Naive thymus-derived CD4-positive, alpha-beta T cell (primary cell): Measurements from ENCODE around the gene ADRA2B. TPM values are rescaled to one million over a fixed set of nuclear protein-coding genes. Genes with fewer than 3 reads are reported as not detected.

Source experiments
- ATAC-seq: fragments of 150-1000 bp; cut with Tn5 transposase; 2 replicates; pipeline ENCODE4 v1.10.0; 2021; ENCODE audit warnings: mild to moderate bottlenecking, moderate library complexity
- CTCF ChIA-PET: fragments of 350-600 bp; sonication (Branson Sonifier 250); formaldehyde crosslinking; loops from one replicate; lab custom pipeline; 2021; ENCODE audit warnings: antibody characterized with exemption; lab: Charles Lee
- POLR2A ChIA-PET: fragments of 350-600 bp; sonication (Branson Sonifier 250); formaldehyde crosslinking; loops from one replicate; lab custom pipeline; 2021; ENCODE audit warnings: antibody characterized with exemption, inconsistent platforms; lab: Charles Lee
- DNase-seq, 9 donors: peaks; one replicate each; pipeline versions ENCODE4 v3.0.0 to v3.0.0-alpha.2; 2020 to 2022; ENCODE audit warnings: mixed read lengths in 1 of 9
- H3K27ac ChIP-seq: one replicate; pipeline ENCODE4 v1.7.0; 2013; ENCODE audit warnings: mild to moderate bottlenecking, low read depth, low read length, moderate library complexity
- H3K27me3 ChIP-seq, 2 donors: one replicate each; pipeline ENCODE4 v1.7.0; 2013; ENCODE audit warnings: low read length in 2 of 2, mild to moderate bottlenecking in 2 of 2, moderate library complexity in 2 of 2; ENCODE audit not compliant: control insufficient read depth in 2 of 2, insufficient read depth in 2 of 2
- H3K36me3 ChIP-seq, 3 experiments: 1 replicate in 2 of 3; 2 replicates in 1 of 3; pipeline ENCODE4 v1.7.0; 2013; ENCODE audit warnings: low read length in 3 of 3, mild to moderate bottlenecking in 3 of 3, moderate library complexity in 1 of 3; ENCODE audit not compliant: insufficient read depth in 3 of 3, control insufficient read depth in 2 of 3
- H3K4me1 ChIP-seq, 2 donors: one replicate each; pipeline ENCODE4 v1.7.0; 2013; ENCODE audit warnings: low read length in 2 of 2, mild to moderate bottlenecking in 2 of 2, moderate library complexity in 1 of 2; ENCODE audit not compliant: control insufficient read depth in 2 of 2, insufficient read depth in 2 of 2
- H3K4me3 ChIP-seq: 2 replicates; pipeline ENCODE4 v1.7.0; 2013; ENCODE audit warnings: mild to moderate bottlenecking, low read length
- H3K9me3 ChIP-seq, 3 experiments: 1 replicate in 2 of 3; 2 replicates in 1 of 3; pipeline ENCODE4 v1.7.0; 2013; ENCODE audit warnings: low read length in 3 of 3; ENCODE audit not compliant: control insufficient read depth in 2 of 3
- H3K27ac Mint-ChIP-seq, 9 donors: one replicate each; pipeline ENCODE4 v1.8.0; 2020 to 2022; ENCODE audit warnings: mixed read lengths in 9 of 9, mild to moderate bottlenecking in 8 of 9, moderate library complexity in 5 of 9, inconsistent platforms in 2 of 9
- H3K27me3 Mint-ChIP-seq, 5 donors: one replicate each; pipeline ENCODE4 v1.8.0; 2021 to 2022; ENCODE audit warnings: mixed read lengths in 5 of 5, mild to moderate bottlenecking in 1 of 5
- H3K36me3 Mint-ChIP-seq, 5 donors: one replicate each; pipeline ENCODE4 v1.8.0; 2020 to 2022; ENCODE audit warnings: mixed read lengths in 5 of 5, mild to moderate bottlenecking in 3 of 5, inconsistent platforms in 1 of 5
- H3K4me1 Mint-ChIP-seq, 7 donors: one replicate each; pipeline ENCODE4 v1.8.0; 2020 to 2022; ENCODE audit warnings: mixed read lengths in 7 of 7, mild to moderate bottlenecking in 3 of 7, inconsistent platforms in 1 of 7
- H3K4me3 Mint-ChIP-seq, 10 donors: one replicate each; pipeline ENCODE4 v1.8.0; 2020 to 2022; ENCODE audit warnings: mild to moderate bottlenecking in 10 of 10, mixed read lengths in 10 of 10, moderate library complexity in 6 of 10, inconsistent platforms in 2 of 10
- H3K9me3 Mint-ChIP-seq, 11 donors: one replicate each; pipeline ENCODE4 v1.8.0; 2020 to 2022; ENCODE audit warnings: mixed read lengths in 11 of 11, mild to moderate bottlenecking in 4 of 11, inconsistent platforms in 1 of 11, moderate library complexity in 1 of 11
- intact Hi-C, 2 donors: fragments of 100-400 bp; cut with micrococcal nuclease; formaldehyde crosslinking; loops; one replicate each; pipeline ENCODE4 v1.15.1; 2023
- polyA plus RNA-seq, 2 donors: library from polyadenylated mRNA; unstranded; fragments of 300-500 nt; fragmentation: Illumina TruSeq; gene quantifications; one replicate each; pipeline ENCODE4 v1.2.3, GENCODE V29; 2021
- total RNA-seq, 6 experiments: library from RNA in 5 of 6; stranded (reverse) in 5 of 6; gene quantifications; 1 replicate in 5 of 6; 2 replicates in 1 of 6; pipeline ENCODE4 v1.2.3 and lab custom pipeline; 2021 to 2026

ADRA2B gene
- total and polyA plus RNA-seq, 7 experiments from 2014 or later, result 0.15 to 0.93 (median 0.76) TPM; not detected in 4

DNA sequence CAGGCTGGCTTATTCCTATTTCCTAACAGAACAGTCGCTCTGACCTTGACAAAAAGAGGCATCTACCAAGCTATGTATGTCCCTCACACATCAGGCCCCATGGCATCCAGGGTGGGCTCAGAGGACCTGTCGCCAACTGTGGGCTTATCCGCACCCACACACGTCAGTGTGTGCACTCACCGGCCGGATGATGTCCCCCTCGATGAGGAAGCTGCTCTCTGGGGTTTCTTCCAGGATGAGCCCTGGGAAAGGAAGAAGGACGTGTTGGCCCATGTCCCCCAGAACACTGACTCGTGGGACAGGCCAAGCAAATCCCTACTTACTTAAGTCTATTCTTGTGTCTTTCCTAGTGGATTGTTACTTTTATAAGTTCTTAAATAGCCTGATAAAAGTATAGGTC is 18.8 kb upstream of the ADRA2B start:
- CTCF ChIA-PET, result interaction anchor here (15.4 kb wide), 1 partner anchor 39 kb away, joined by 401 read pairs; no protein-coding TSS in a partner anchor
- H3K36me3 ChIP-seq, result no peaks in the 10 kb centered on the region
- no peak for DNase-seq

DNA sequence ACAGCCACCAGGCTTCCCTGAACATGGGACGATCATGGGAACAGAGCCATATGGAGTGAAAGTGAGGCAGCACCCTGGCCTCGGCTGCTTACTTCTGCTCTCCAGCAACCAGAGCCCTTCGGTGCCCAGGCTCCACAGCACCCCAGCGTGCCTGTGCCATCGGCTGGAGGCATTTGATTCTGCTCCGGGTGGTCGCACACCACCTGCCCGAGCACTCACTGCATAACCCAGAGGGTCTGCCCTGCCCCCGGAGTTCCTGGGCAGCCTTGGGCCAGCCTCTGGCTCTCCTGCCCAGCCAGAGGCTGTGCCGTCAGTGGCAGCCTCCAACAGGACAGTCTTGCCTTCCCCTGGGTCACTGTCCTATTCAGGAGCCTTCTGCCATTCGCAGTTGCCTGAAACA is 18.1 kb upstream of the ADRA2B start:
- no peak overlapping the region for H3K27ac Mint-ChIP-seq
- intact Hi-C loops, result no loop called here
- H3K9me3 ChIP-seq, result no peaks in the 10 kb centered on the region
- H3K4me1 ChIP-seq, result peaks cover 3 to 8% of the 10 kb centered on the region in 2 donors
- CTCF ChIA-PET, result interaction anchor here (15.4 kb wide), 1 partner anchor 39 kb away, joined by 401 read pairs; no protein-coding TSS in a partner anchor
- no peak overlapping the region for H3K4me3 ChIP-seq
- POLR2A ChIA-PET, result no interaction called here
- peaks cover 0 to 5% (median 0%) of the 10 kb centered on the region in 3 experiments for H3K36me3 ChIP-seq
- DNase-seq (no peak), ATAC-seq (no peak)
- no peak overlapping the region for H3K27ac ChIP-seq
- H3K9me3 Mint-ChIP-seq, result no peaks in the 10 kb centered on the region
- peaks cover 0 to 22% (median 0%) of the 10 kb centered on the region in 7 donors for H3K4me1 Mint-ChIP-seq
- no peaks in the 10 kb centered on the region for H3K27me3 ChIP-seq
- H3K36me3 Mint-ChIP-seq, result peaks cover 0 to 12% (median 0%) of the 10 kb centered on the region in 5 donors
- no peak overlapping the region for H3K4me3 Mint-ChIP-seq
- no peaks in the 10 kb centered on the region for H3K27me3 Mint-ChIP-seq

More for the DNA sequence above, 18.8 kb upstream of the ADRA2B start:
- no peak overlapping the region for H3K4me3 ChIP-seq
- Mint-ChIP-seq H3K4me3 (no peak overlapping the region), H3K27me3 (no peaks in the 10 kb centered on the region), H3K36me3 (peaks cover 0 to 8% (median 0%) of the 10 kb centered on the region in 5 donors), H3K9me3 (no peaks in the 10 kb centered on the region), H3K27ac (no peak overlapping the region), H3K4me1 (peaks cover 0 to 22% (median 0%) of the 10 kb centered on the region in 7 donors)
- no peaks in the 10 kb centered on the region for H3K27me3 ChIP-seq
- POLR2A ChIA-PET, result no interaction called here
- H3K4me1 ChIP-seq, result peaks cover 3 to 8% of the 10 kb centered on the region in 2 donors
- ATAC-seq, result no peak
- no peaks in the 10 kb centered on the region for H3K9me3 ChIP-seq
- intact Hi-C loops, result no loop called here
- H3K27ac ChIP-seq, result no peak overlapping the region

DNA sequence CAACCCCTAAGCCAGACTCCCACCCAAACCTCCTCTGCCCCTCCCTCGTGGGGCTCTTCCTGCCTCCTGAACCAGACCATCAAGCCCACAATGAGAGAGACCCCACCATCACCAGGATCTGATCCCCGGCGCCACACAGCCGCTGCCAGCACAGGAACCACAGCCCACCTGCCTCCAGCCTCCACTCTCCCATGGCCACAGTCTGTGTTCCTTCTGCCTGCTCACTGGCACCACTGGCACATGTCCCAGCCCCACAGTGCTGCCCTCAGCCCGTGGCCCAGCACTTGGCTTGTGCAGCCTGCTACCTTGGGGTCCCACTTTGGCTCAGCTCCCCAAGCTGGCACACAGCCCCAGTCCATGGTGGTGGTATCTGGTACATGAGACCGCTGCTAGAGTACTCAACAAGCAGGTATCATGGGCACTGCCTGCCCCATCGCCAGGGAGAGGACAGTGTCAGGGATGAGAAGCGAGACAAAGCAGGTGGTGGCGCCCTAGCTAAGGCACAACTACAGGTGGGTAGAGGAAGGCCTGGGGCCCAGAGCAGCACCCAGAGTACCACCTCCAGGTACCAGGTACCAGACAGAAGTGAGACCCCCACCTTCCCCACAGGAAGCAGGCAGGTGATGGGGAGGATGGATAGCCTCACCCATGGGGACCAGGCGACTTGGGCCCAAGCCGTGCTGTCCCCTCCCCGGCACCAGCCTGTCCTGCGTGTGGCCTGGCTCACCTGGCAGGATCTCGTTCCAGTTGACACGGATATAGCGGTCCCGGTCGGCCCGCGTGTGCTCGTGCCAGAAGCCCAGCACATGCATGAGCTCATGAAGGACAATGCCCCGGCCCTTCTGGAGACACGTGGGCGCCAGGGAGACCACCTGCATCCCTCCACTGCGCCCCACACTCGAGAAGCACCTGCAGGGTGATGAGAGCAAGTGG is 15.7 kb upstream of the ADRA2B start:
- ATAC-seq (no peak), DNase-seq (no peak)
- Mint-ChIP-seq H3K36me3 (peaks cover 0 to 19% (median 3%) of the 10 kb centered on the region in 5 donors), H3K4me1 (peaks cover 0 to 18% (median 0%) of the 10 kb centered on the region in 7 donors), H3K27me3 (no peaks in the 10 kb centered on the region), H3K4me3 (peak overlapping the region in 1 of 10 donors; percentile 12), H3K9me3 (no peaks in the 10 kb centered on the region), H3K27ac (peak overlapping the region in 3 of 9 donors; percentile 33 to 66 (median 39))
- no peak overlapping the region for H3K27ac ChIP-seq
- peaks cover 0 to 6% (median 0%) of the 10 kb centered on the region in 3 experiments for H3K36me3 ChIP-seq
- POLR2A ChIA-PET, result interaction anchor here (1.3 kb wide), 1 partner anchor 16 kb away, joined by 3 read pairs; no protein-coding TSS in a partner anchor
- CTCF ChIA-PET, result interaction anchor here (0.9 to 1.8 kb wide), 2 partner anchors 15 to 42 kb away, joined by 4 to 5 read pairs; no protein-coding TSS in a partner anchor
- no peak overlapping the region for H3K4me3 ChIP-seq
- H3K27me3 ChIP-seq, result no peaks in the 10 kb centered on the region
- intact Hi-C loops, result no loop called here
- no peaks in the 10 kb centered on the region for H3K9me3 ChIP-seq
- no peaks in the 10 kb centered on the region for H3K4me1 ChIP-seq

DNA sequence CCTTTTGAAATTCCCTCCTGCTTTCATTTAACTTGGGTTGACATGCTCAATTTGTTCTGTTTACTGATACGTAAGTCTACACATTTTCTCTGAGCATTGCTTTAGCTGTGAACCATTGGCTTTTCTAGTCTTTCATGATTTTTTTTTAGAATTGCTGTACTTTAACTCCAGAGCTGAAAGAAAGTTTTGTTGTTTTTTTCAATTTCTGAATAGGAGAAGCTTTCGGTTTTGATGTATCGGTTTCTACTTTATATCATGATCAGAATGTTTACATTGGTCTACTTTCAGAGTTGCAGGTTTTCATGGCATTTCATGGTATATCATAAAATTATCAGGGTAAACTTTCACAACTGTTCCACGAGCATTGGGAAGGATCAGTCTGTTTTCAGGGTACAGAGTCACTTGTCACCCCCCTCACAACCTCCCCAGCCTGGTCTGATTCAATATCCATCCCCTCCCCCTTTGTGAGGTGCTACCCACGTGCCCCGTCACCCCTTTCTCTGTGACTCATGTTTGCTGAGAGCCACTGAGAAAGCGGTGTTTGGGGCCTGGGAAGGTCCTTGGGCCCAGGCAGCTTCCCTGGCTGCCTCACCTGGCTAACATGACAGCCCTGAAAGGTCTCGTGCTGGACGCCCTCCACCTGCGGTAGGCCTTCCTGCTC is 14.9 kb upstream of the ADRA2B start:
- POLR2A ChIA-PET, result interaction anchor here (1.3 kb wide), 1 partner anchor 16 kb away, joined by 3 read pairs; no protein-coding TSS in a partner anchor
- H3K9me3 ChIP-seq, result no peaks in the 10 kb centered on the region
- CTCF ChIA-PET, result interaction anchor here (1.8 kb wide), 1 partner anchor 14 kb away, joined by 4 read pairs; no protein-coding TSS in a partner anchor
- no peak overlapping the region for H3K4me3 ChIP-seq
- Mint-ChIP-seq H3K9me3 (no peaks in the 10 kb centered on the region), H3K36me3 (peaks cover 0 to 24% (median 7%) of the 10 kb centered on the region in 5 donors), H3K27ac (peak overlapping the region in 3 of 9 donors; percentile 33 to 56 (median 39)), H3K4me3 (no peak overlapping the region), H3K27me3 (no peaks in the 10 kb centered on the region), H3K4me1 (peaks cover 0 to 18% (median 0%) of the 10 kb centered on the region in 7 donors)
- DNase-seq (no peak), ATAC-seq (no peak)
- H3K36me3 ChIP-seq, result peaks cover 0 to 6% (median 0%) of the 10 kb centered on the region in 3 experiments
- no peaks in the 10 kb centered on the region for H3K27me3 ChIP-seq
- H3K4me1 ChIP-seq, result no peaks in the 10 kb centered on the region
- H3K27ac ChIP-seq, result no peak overlapping the region
- intact Hi-C loops, result no loop called here

DNA sequence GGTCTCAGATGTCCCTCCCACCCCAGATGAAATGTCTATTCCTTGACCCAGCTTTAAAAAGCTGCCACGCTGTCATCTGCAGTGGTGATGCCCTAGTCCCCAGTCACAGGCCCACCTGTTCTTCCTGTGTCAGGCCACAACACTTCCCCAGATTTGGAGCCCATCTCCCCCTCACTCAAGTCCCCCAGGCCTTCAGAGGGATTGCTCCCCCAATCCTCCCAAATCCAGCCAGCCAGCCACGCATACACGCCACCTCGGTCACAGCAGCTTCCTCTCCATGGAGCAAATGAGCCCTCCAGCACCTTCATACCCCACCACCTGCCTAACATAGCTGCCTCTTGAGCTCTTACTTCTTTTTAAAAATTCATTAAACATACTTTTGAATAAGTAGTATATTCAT is 14.1 kb upstream of the ADRA2B start:
- ChIA-PET CTCF (interaction anchor here (1.8 kb wide), 1 partner anchor 14 kb away, joined by 4 read pairs; no protein-coding TSS in a partner anchor), POLR2A (interaction anchor here (1.3 kb wide), 1 partner anchor 17 kb away, joined by 3 read pairs; no protein-coding TSS in a partner anchor)
- Mint-ChIP-seq H3K9me3 (no peaks in the 10 kb centered on the region), H3K36me3 (peaks cover 0 to 30% (median 12%) of the 10 kb centered on the region in 5 donors), H3K27me3 (no peaks in the 10 kb centered on the region), H3K4me3 (no peak overlapping the region), H3K4me1 (peaks cover 0 to 18% (median 0%) of the 10 kb centered on the region in 7 donors), H3K27ac (peak overlapping the region in 3 of 9 donors; percentile 19 to 86 (median 26))
- H3K36me3 ChIP-seq, result peaks cover 0 to 7% (median 0%) of the 10 kb centered on the region in 3 experiments
- no peak overlapping the region for H3K4me3 ChIP-seq
- H3K27ac ChIP-seq, result no peak overlapping the region
- no peaks in the 10 kb centered on the region for H3K27me3 ChIP-seq
- intact Hi-C loops, result no loop called here
- DNase-seq, result no peak
- H3K4me1 ChIP-seq, result no peaks in the 10 kb centered on the region
- no peak for ATAC-seq
- no peaks in the 10 kb centered on the region for H3K9me3 ChIP-seq

DNA sequence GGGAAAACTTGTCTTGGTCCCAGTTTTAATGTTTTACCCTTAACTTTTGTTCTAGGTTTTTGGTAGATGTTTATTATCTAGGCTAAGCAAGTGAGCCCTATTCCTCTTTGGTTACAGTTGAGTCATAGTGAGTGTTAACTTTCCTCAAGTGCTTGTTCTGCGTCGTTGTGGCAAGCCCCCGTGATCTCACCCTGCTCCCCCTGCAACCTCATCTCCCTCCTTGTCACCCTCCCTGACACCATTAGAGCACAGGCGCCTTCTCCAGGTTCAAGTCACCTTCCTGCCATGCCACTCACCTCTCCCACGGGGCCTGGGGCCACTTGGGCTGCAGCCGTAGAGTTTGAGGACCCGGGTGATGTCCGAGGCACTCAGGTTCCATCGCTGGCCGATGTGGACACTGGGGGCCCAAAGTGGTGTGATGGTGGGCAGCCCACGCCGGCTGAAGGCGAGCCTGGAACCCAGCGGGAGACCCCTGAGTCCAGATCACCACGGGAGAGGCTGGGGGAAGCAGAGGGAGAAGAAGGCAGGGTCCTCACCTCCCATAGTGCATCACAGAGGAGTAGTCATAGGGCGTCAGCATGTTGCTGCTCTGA is 13.3 kb upstream of the ADRA2B start:
- H3K36me3 Mint-ChIP-seq, result peaks cover 0 to 36% (median 12%) of the 10 kb centered on the region in 5 donors
- H3K27ac Mint-ChIP-seq, result peak overlapping the region in 1 of 9 donors; percentile 24
- DNase-seq, result no peak
- Histone ChIP-seq H3K4me1 (no peaks in the 10 kb centered on the region), H3K9me3 (no peaks in the 10 kb centered on the region), H3K27me3 (no peaks in the 10 kb centered on the region), H3K36me3 (peaks cover 0 to 13% (median 0%) of the 10 kb centered on the region in 3 experiments), H3K4me3 (no peak overlapping the region), H3K27ac (no peak overlapping the region)
- ATAC-seq, result no peak
- intact Hi-C loops, result no loop called here
- ChIA-PET CTCF (no interaction called here), POLR2A (interaction anchor here (0.6 kb wide), 1 partner anchor 125 kb away, joined by 4 read pairs; no protein-coding TSS in a partner anchor)
- H3K4me1 Mint-ChIP-seq, result peaks cover 0 to 18% (median 0%) of the 10 kb centered on the region in 7 donors
- H3K9me3 Mint-ChIP-seq, result no peaks in the 10 kb centered on the region
- H3K4me3 Mint-ChIP-seq, result no peak overlapping the region
- peaks cover 0 to 8% (median 0%) of the 10 kb centered on the region in 5 donors for H3K27me3 Mint-ChIP-seq
